AG08396 (cell line): ENCODE measurements around the gene UQCRFS1.

Source experiments
- DNase-seq: peaks from one replicate; pipeline ENCODE4 v3.0.0; 2012; ENCODE audit warnings: low spot score, mixed read lengths

The UQCRFS1 gene

GRCh38 chr19:29155683-29156082, 57.3 kb downstream of the UQCRFS1 start:
- DNase-seq, result no peak
